DOHH2 (cell line): Measurements from ENCODE around the gene KRTAP17-1.

ENCODE experiments used
- H3F3A ChIP-seq: fragments of 200-600 bp; sonication (generic), shearing (Covaris generic); 2 replicates; pipeline ENCODE4 v1.6.0; 2016; ENCODE audit warnings: antibody characterized with exemption, mild to moderate bottlenecking; ENCODE audit not compliant: control insufficient read depth, insufficient read depth
- H3K27ac ChIP-seq: fragments of 200-600 bp; sonication (generic); 2 replicates; pipeline ENCODE4 v1.5.1; 2014; ENCODE audit warnings: low read depth, mild to moderate bottlenecking, low read length, moderate library complexity
- H3K27me3 ChIP-seq: fragments of 200-600 bp; sonication (generic); 2 replicates; pipeline ENCODE4 v1.6.1; 2014; ENCODE audit warnings: mild to moderate bottlenecking, low read length, mixed read lengths; ENCODE audit not compliant: control insufficient read depth
- H3K36me3 ChIP-seq: fragments of 200-600 bp; sonication (generic); 2 replicates; pipeline ENCODE4 v1.6.1; 2014; ENCODE audit warnings: mild to moderate bottlenecking, low read length, moderate library complexity, mixed read lengths; ENCODE audit not compliant: control insufficient read depth
- H3K4me1 ChIP-seq: fragments of 200-600 bp; sonication (generic); 2 replicates; pipeline ENCODE4 v1.6.1; 2014; ENCODE audit warnings: mild to moderate bottlenecking, low read length, mixed read lengths; ENCODE audit not compliant: control insufficient read depth
- H3K4me2 ChIP-seq: fragments of 200-600 bp; sonication (generic); 2 replicates; pipeline ENCODE4 v1.6.0; 2014; ENCODE audit warnings: mild to moderate bottlenecking, low read length, moderate library complexity
- H3K4me3 ChIP-seq: fragments of 200-600 bp; sonication (generic); 2 replicates; pipeline ENCODE4 v1.5.1; 2014; ENCODE audit warnings: mild to moderate bottlenecking, low read length, mixed read lengths
- H3K79me2 ChIP-seq: fragments of 200-600 bp; sonication (generic); 2 replicates; pipeline ENCODE4 v1.6.1; 2014; ENCODE audit warnings: mild to moderate bottlenecking, low read length, mixed read lengths; ENCODE audit not compliant: control insufficient read depth
- H3K9me2 ChIP-seq: fragments of 200-600 bp; sonication (generic); replicated peaks from 2 replicates; pipeline ENCODE4 v1.6.1; 2014; ENCODE audit warnings: mild to moderate bottlenecking, low read length, mixed read lengths; ENCODE audit not compliant: control insufficient read depth
- H3K9me3 ChIP-seq: fragments of 200-600 bp; sonication (generic); 2 replicates; pipeline ENCODE4 v1.6.1; 2014; ENCODE audit warnings: antibody characterized with exemption, low read length, mixed read lengths; ENCODE audit not compliant: control insufficient read depth, insufficient read depth
- H4K20me1 ChIP-seq: fragments of 200-600 bp; sonication (generic); 2 replicates; pipeline ENCODE4 v1.6.0; 2014; ENCODE audit warnings: low read depth, mild to moderate bottlenecking, antibody characterized with exemption, low read length, moderate library complexity; ENCODE audit not compliant: control insufficient read depth, insufficient read depth
- EZH2phosphoT487 ChIP-seq: fragments of 200-600 bp; sonication (generic); IDR thresholded peaks from 2 replicates; pipeline ENCODE4 v1.6.1; 2017; ENCODE audit warnings: borderline replicate concordance, mild to moderate bottlenecking, antibody characterized with exemption, low read length, moderate library complexity, mixed read lengths
- TF ChIP-seq, protein P1 (sequence below): fragments of 200-600 bp; sonication (generic); IDR thresholded peaks from one replicate; pipeline ENCODE4 v1.5.1; 2014; ENCODE audit warnings: antibody characterized with exemption, mild to moderate bottlenecking, low read depth, low read length; ENCODE audit not compliant: poor library complexity, severe bottlenecking

The KRTAP17-1 gene

DNA sequence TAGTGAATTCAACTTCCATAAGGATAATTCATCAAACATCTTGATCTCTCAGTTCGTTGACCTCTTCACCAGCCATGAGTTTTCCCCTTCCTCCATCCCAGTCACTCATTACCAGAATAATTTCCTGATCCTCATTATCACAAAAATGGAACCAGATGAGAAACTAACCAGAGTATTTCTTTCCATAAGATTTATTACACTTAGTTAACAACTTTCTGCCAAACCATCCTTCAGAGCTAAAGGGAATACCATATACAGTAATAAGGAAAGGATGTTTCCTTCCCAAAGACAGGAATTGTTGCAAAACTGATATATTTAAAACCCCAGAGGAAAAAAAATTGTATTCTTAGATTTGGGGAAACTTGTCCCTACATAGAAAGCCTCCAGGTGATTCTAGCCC, 21.5 kb downstream of the KRTAP17-1 start:
- Histone ChIP-seq H3K4me2 (no peak overlapping the region), H3K27me3 (no peaks in the 10 kb centered on the region), H3K4me3 (no peak overlapping the region), H3K4me1 (peaks cover 8% of the 10 kb centered on the region), H4K20me1 (no peaks in the 10 kb centered on the region), H3K27ac (no peak overlapping the region), H3K9me2 (no peaks in the 10 kb centered on the region), H3F3A (no peaks in the 10 kb centered on the region), H3K79me2 (no peaks in the 10 kb centered on the region), H3K9me3 (no peaks in the 10 kb centered on the region), H3K36me3 (no peaks in the 10 kb centered on the region)
- no peak for TF ChIP-seq EZH2phosphoT487
- TF ChIP-seq, protein P1, sequence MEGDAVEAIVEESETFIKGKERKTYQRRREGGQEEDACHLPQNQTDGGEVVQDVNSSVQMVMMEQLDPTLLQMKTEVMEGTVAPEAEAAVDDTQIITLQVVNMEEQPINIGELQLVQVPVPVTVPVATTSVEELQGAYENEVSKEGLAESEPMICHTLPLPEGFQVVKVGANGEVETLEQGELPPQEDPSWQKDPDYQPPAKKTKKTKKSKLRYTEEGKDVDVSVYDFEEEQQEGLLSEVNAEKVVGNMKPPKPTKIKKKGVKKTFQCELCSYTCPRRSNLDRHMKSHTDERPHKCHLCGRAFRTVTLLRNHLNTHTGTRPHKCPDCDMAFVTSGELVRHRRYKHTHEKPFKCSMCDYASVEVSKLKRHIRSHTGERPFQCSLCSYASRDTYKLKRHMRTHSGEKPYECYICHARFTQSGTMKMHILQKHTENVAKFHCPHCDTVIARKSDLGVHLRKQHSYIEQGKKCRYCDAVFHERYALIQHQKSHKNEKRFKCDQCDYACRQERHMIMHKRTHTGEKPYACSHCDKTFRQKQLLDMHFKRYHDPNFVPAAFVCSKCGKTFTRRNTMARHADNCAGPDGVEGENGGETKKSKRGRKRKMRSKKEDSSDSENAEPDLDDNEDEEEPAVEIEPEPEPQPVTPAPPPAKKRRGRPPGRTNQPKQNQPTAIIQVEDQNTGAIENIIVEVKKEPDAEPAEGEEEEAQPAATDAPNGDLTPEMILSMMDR = no peak

DNA sequence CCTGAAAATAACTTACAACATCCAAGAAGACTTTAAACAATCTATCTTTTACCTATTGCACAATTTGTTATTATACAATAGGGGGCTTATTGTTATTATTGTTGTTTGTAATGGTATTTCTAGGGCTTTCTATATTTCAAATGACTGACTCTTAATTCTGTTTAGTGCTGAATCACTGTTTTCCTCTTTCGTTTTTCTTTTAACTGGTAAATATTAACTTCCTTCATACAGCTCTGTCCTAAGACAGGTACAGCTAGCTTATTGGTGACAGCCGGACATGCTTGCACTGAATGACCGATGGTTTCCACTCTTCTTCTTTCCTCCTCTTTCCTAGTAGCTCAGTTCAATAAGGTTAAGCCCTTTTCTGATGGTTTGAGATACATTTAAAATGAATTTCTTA, 28.5 kb downstream of the KRTAP17-1 start:
- no peak for TF ChIP-seq EZH2phosphoT487
- TF ChIP-seq, protein P1 = no peak
- Histone ChIP-seq H3F3A (no peaks in the 10 kb centered on the region), H3K36me3 (no peaks in the 10 kb centered on the region), H3K4me1 (no peaks in the 10 kb centered on the region), H3K27ac (no peak overlapping the region), H3K9me3 (no peaks in the 10 kb centered on the region), H3K9me2 (no peaks in the 10 kb centered on the region), H3K79me2 (no peaks in the 10 kb centered on the region), H3K4me2 (no peak overlapping the region), H3K27me3 (peaks cover 13% of the 10 kb centered on the region), H4K20me1 (no peaks in the 10 kb centered on the region), H3K4me3 (no peak overlapping the region)

DNA sequence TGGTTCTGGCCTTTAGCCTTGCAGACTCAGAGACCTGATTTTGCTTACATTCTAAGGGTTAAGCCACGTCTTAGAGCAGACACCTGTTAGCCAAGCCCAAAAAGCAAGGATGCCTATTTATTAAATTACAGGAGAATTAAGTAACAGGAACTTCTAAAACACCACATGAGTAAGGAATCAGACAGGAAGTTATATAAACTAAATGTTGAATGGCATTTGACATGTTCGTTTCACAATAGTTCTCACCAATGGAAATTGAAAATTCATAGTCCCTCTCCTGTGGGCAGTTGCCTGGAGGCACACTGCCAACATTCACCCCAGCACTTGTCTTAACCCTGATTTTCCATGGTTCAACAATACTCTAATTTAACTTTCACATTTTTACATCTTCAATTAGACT, 31.0 kb downstream of the KRTAP17-1 start:
- H3K4me1 ChIP-seq = no peaks in the 10 kb centered on the region
- H3K36me3 ChIP-seq = no peaks in the 10 kb centered on the region
- no peaks in the 10 kb centered on the region for H4K20me1 ChIP-seq
- H3K9me2 ChIP-seq = no peaks in the 10 kb centered on the region
- no peak overlapping the region for H3K27ac ChIP-seq
- H3K9me3 ChIP-seq = no peaks in the 10 kb centered on the region
- TF ChIP-seq, protein P1 = no peak
- no peak for TF ChIP-seq EZH2phosphoT487
- no peak overlapping the region for H3K4me2 ChIP-seq
- H3K4me3 ChIP-seq = no peak overlapping the region
- no peaks in the 10 kb centered on the region for H3F3A ChIP-seq
- peaks cover 14% of the 10 kb centered on the region for H3K27me3 ChIP-seq
- no peaks in the 10 kb centered on the region for H3K79me2 ChIP-seq

DNA sequence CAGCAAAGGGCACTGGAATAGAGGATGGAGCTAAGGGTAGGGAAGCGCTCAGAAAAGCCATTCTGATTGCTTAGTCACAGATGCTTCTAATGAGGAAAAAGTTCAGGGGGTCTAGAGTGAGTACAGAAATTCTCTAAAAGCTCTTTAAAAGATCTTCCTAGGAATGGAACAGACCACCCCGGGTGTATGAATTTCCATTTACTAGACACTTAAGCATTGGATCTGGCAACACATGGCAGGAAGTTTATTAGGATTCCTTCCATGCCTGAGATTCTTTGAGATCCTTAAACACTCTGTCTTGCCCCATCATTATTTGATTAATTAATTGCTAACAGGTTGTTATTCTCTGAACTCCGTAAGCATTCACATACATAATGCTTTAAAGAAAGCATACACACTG, 31.5 kb downstream of the KRTAP17-1 start:
- Histone ChIP-seq H3F3A (no peaks in the 10 kb centered on the region), H3K27ac (no peak overlapping the region), H3K4me1 (no peaks in the 10 kb centered on the region), H3K9me3 (no peaks in the 10 kb centered on the region), H3K4me2 (no peak overlapping the region), H3K9me2 (no peaks in the 10 kb centered on the region), H4K20me1 (no peaks in the 10 kb centered on the region), H3K27me3 (peaks cover 14% of the 10 kb centered on the region), H3K36me3 (no peaks in the 10 kb centered on the region), H3K4me3 (no peak overlapping the region), H3K79me2 (no peaks in the 10 kb centered on the region)
- TF ChIP-seq EZH2phosphoT487 = no peak
- TF ChIP-seq, protein P1 = no peak
